H9 (cell line): ENCODE data around the gene CMYA5. TPM values are rescaled to one million over a fixed set of nuclear protein-coding genes. Genes with fewer than 3 reads are reported as not detected.

Experiments
- DNase-seq: peaks from one replicate; pipeline ENCODE4 v3.0.0-alpha.2; 2017
- H2AFZ ChIP-seq: one replicate; pipeline ENCODE4 v1.6.1; 2013; ENCODE audit warnings: mild to moderate bottlenecking, low read length, control low read depth, moderate library complexity
- H2AK5ac ChIP-seq: 2 replicates; pipeline ENCODE4 v1.6.1; 2013; ENCODE audit warnings: low read length, control low read depth, mixed read lengths; ENCODE audit not compliant: insufficient read length
- H2BK120ac ChIP-seq: one replicate; pipeline ENCODE4 v1.6.1; 2013; ENCODE audit warnings: low read depth, mild to moderate bottlenecking, low read length, control low read depth, inconsistent platforms; ENCODE audit not compliant: poor library complexity, severe bottlenecking
- H2BK12ac ChIP-seq: 2 replicates; pipeline ENCODE4 v1.6.1; 2013; ENCODE audit warnings: low read length, control low read depth, mixed read lengths, low read depth; ENCODE audit not compliant: insufficient read length
- H2BK15ac ChIP-seq: 2 replicates; pipeline ENCODE4 v1.6.1; 2013; ENCODE audit warnings: low read depth, low read length, control low read depth
- H2BK20ac ChIP-seq: one replicate; pipeline ENCODE4 v1.6.1; 2013; ENCODE audit warnings: low read depth, mild to moderate bottlenecking, low read length, control low read depth, inconsistent platforms; ENCODE audit not compliant: poor library complexity, severe bottlenecking
- H2BK5ac ChIP-seq: 2 replicates; pipeline ENCODE4 v1.6.1; 2013; ENCODE audit warnings: low read length, control low read depth, mixed read lengths; ENCODE audit not compliant: insufficient read length
- H3K14ac ChIP-seq: 2 replicates; pipeline ENCODE4 v1.6.1; 2013; ENCODE audit warnings: low read length, control low read depth; ENCODE audit not compliant: insufficient read depth
- H3K18ac ChIP-seq: 2 replicates; pipeline ENCODE4 v1.6.1; 2013; ENCODE audit warnings: low read depth, mild to moderate bottlenecking, mixed read lengths, low read length, control low read depth; ENCODE audit not compliant: insufficient read length
- H3K23ac ChIP-seq: 2 replicates; pipeline ENCODE4 v1.6.1; 2013; ENCODE audit warnings: low read length, control low read depth, mixed read lengths, low read depth; ENCODE audit not compliant: insufficient read length
- H3K23me2 ChIP-seq: 2 replicates; pipeline ENCODE4 v1.6.1; 2013; ENCODE audit warnings: low read depth, mild to moderate bottlenecking, mixed read lengths, low read length, control low read depth; ENCODE audit not compliant: insufficient read length, poor library complexity, severe bottlenecking
- H3K27ac ChIP-seq: 2 replicates; pipeline ENCODE4 v1.5.1; 2013; ENCODE audit warnings: low read length, control low read depth, mixed read lengths, low read depth; ENCODE audit not compliant: insufficient read length
- H3K27me3 ChIP-seq: 2 replicates; pipeline ENCODE4 v1.6.1; 2013; ENCODE audit warnings: low read length, control low read depth, inconsistent platforms; ENCODE audit not compliant: insufficient read depth
- H3K4ac ChIP-seq: 2 replicates; pipeline ENCODE4 v1.6.1; 2013; ENCODE audit warnings: low read depth, mild to moderate bottlenecking, control low read depth, inconsistent platforms, low read length, moderate library complexity
- H3K4me1 ChIP-seq: 2 replicates; pipeline ENCODE4 v1.6.1; 2013; ENCODE audit warnings: low read length, control low read depth, inconsistent platforms; ENCODE audit not compliant: insufficient read depth
- H3K4me2 ChIP-seq: 2 replicates; pipeline ENCODE4 v1.6.1; 2013; ENCODE audit warnings: low read length, control low read depth, mixed read lengths; ENCODE audit not compliant: insufficient read length, insufficient read depth
- H3K56ac ChIP-seq: 2 replicates; pipeline ENCODE4 v1.6.1; 2013; ENCODE audit warnings: low read depth, mild to moderate bottlenecking, mixed read lengths, low read length, control low read depth; ENCODE audit not compliant: insufficient read length
- H3K79me1 ChIP-seq: 2 replicates; pipeline ENCODE4 v1.6.1; 2013; ENCODE audit warnings: low read depth, mild to moderate bottlenecking, moderate library complexity, low read length, control low read depth, inconsistent platforms; ENCODE audit not compliant: insufficient read depth, poor library complexity, severe bottlenecking
- H3K79me2 ChIP-seq: 2 replicates; pipeline ENCODE4 v1.6.1; 2013; ENCODE audit warnings: low read length, control low read depth, inconsistent platforms; ENCODE audit not compliant: insufficient read depth
- H3K9ac ChIP-seq: 2 replicates; pipeline ENCODE4 v1.6.1; 2013; ENCODE audit warnings: low read length, control low read depth, mixed read lengths; ENCODE audit not compliant: insufficient read length; ENCODE audit errors: extremely low read depth
- H3K9me3 ChIP-seq: one replicate; pipeline ENCODE4 v1.6.1; 2013; ENCODE audit warnings: low read depth, low read length, inconsistent platforms; ENCODE audit not compliant: control insufficient read depth
- H3T11ph ChIP-seq: one replicate; pipeline ENCODE4 v1.6.1; 2013; ENCODE audit warnings: mild to moderate bottlenecking, low read length, control low read depth, inconsistent platforms
- H4K20me1 ChIP-seq: one replicate; pipeline ENCODE4 v1.6.1; 2013; ENCODE audit not compliant: control insufficient read depth, insufficient read length, insufficient read depth
- H4K5ac ChIP-seq: 2 replicates; pipeline ENCODE4 v1.6.1; 2013; ENCODE audit warnings: low read depth, mild to moderate bottlenecking, mixed read lengths, low read length, control low read depth; ENCODE audit not compliant: insufficient read length
- H4K8ac ChIP-seq: replicated peaks from 2 replicates; pipeline ENCODE4 v1.6.1; 2013; ENCODE audit warnings: low read length, control low read depth, mixed read lengths, low read depth; ENCODE audit not compliant: insufficient read length
- H4K91ac ChIP-seq: 2 replicates; pipeline ENCODE4 v1.6.1; 2013; ENCODE audit warnings: low read depth, mild to moderate bottlenecking, moderate library complexity, mixed read lengths, low read length, control low read depth; ENCODE audit not compliant: insufficient read length
- H3K27ac Mint-ChIP-seq, 3 experiments: 2 replicates in 2 of 3; 3 replicates in 1 of 3; pipeline ENCODE4 v1.8.0; 2020 to 2021; ENCODE audit warnings: mixed read lengths in 3 of 3, mild to moderate bottlenecking in 1 of 3, moderate library complexity in 1 of 3
- H3K27me3 Mint-ChIP-seq: 2 replicates; pipeline ENCODE4 v1.8.0; 2021; ENCODE audit warnings: low read depth, mild to moderate bottlenecking, moderate library complexity, mixed read lengths
- H3K36me3 Mint-ChIP-seq, 3 experiments: 2 replicates in 2 of 3; 3 replicates in 1 of 3; pipeline ENCODE4 v1.8.0; 2020 to 2021; ENCODE audit warnings: low read depth in 3 of 3, mixed read lengths in 3 of 3; ENCODE audit not compliant: insufficient read depth in 1 of 3
- H3K4me1 Mint-ChIP-seq, 2 experiments: 2 replicates each; pipeline ENCODE4 v1.8.0; 2020; ENCODE audit warnings: mixed read lengths in 2 of 2
- H3K4me3 Mint-ChIP-seq, 2 experiments: 2 replicates in 1 of 2; 3 replicates in 1 of 2; pipeline ENCODE4 v1.8.0; 2020 to 2021; ENCODE audit warnings: mild to moderate bottlenecking in 2 of 2, mixed read lengths in 2 of 2, moderate library complexity in 1 of 2
- H3K9me3 Mint-ChIP-seq, 2 experiments: 2 replicates in 1 of 2; 3 replicates in 1 of 2; pipeline ENCODE4 v1.8.0; 2020; ENCODE audit warnings: mild to moderate bottlenecking in 2 of 2, mixed read lengths in 2 of 2, moderate library complexity in 1 of 2
- CTCF ChIP-seq: fragments of 200-600 bp; sonication (generic); conservative IDR thresholded peaks from 3 replicates; pipeline ENCODE4 v1.8.0; 2021; ENCODE audit warnings: antibody characterized with exemption, mild to moderate bottlenecking
- WGBS: extraction: QIAGEN DNeasy Blood & Tissue Kit; methylation state at CpG from one replicate; pipeline ENCODE4 v1.1.7; 2013; ENCODE audit warnings: missing lambda C conversion rate, low lambda C conversion rate, mixed read lengths; ENCODE audit not compliant: insufficient read length; ENCODE audit errors: extremely low coverage; 5-methylcytosine and 5-hydroxymethylcytosine counted together
- total RNA-seq: library from RNA; stranded (reverse); gene quantifications from 2 replicates; pipeline ENCODE4 v1.2.1, GENCODE V29; 2021

The CMYA5 gene
- total RNA-seq, 1 experiment from 2014 or later, result 1.8 TPM

- Histone ChIP-seq H3K79me1 (peaks cover 3% of the 10 kb centered on the region), H3K9ac (no peak overlapping the region), H3K27me3 (no peaks in the 10 kb centered on the region), H3T11ph (no peak overlapping the region), H3K4ac (no peak overlapping the region), H2BK15ac (no peak overlapping the region), H2BK120ac (no peak overlapping the region), H4K5ac (no peak overlapping the region), H3K4me1 (no peaks in the 10 kb centered on the region), H2BK12ac (no peak overlapping the region), H2BK5ac (no peak overlapping the region), H3K9me3 (no peaks in the 10 kb centered on the region), H2AK5ac (no peak overlapping the region), H2BK20ac (no peak overlapping the region), H3K79me2 (no peaks in the 10 kb centered on the region), H3K14ac (no peak overlapping the region), H2AFZ (no peak overlapping the region), H4K8ac (no peak overlapping the region), H3K27ac (no peak overlapping the region), H3K56ac (no peak overlapping the region), H3K23me2 (no peaks in the 10 kb centered on the region), H3K4me2 (no peak overlapping the region), H4K20me1 (no peaks in the 10 kb centered on the region), H4K91ac (no peak overlapping the region), H3K23ac (no peak overlapping the region), H3K18ac (no peak overlapping the region)
- H3K27me3 Mint-ChIP-seq, result no peaks in the 10 kb centered on the region
- H3K27ac Mint-ChIP-seq, result no peak overlapping the region
- no peak overlapping the region for H3K4me3 Mint-ChIP-seq
- peaks cover 6 to 28% (median 26%) of the 10 kb centered on the region in 3 experiments for H3K36me3 Mint-ChIP-seq
- peaks cover 0 to 3% of the 10 kb centered on the region in 2 experiments; a peak in 1 of 4 replicates for H3K4me1 Mint-ChIP-seq
- WGBS, result no CpG with 5 or more reads among the region's 4 CpGs
- DNase-seq, result no peak
- TF ChIP-seq CTCF, result no peak
- no peaks in the 10 kb centered on the region for H3K9me3 Mint-ChIP-seq
Measured at GRCh38 chr5:79640571-79641055, 49.0 kb upstream of the CMYA5 start.
